Liver (tissue), 9 donors: ENCODE data around the gene STK17B. TPM values are rescaled to one million over a fixed set of nuclear protein-coding genes. Genes with fewer than 3 reads are reported as not detected.

Experiments used
- DNase-seq: peaks from one replicate; pipeline ENCODE4 v3.0.0-alpha.2; 2017; ENCODE audit warnings: low spot score
- H3K27ac ChIP-seq, 2 donors: one replicate each; pipeline ENCODE4 v1.7.0; 2013; ENCODE audit warnings: inconsistent platforms in 2 of 2, low read length in 2 of 2, control low read depth in 1 of 2, low read depth in 1 of 2, mild to moderate bottlenecking in 1 of 2
- H3K27me3 ChIP-seq, 4 donors: one replicate each; pipeline versions ENCODE4 v1.6.1 to v1.7.0; 2013; ENCODE audit warnings: low read length in 3 of 4, inconsistent platforms in 1 of 4, mild to moderate bottlenecking in 1 of 4, moderate library complexity in 1 of 4; ENCODE audit not compliant: control insufficient read depth in 4 of 4, insufficient read depth in 4 of 4
- H3K36me3 ChIP-seq, 4 donors: one replicate each; pipeline versions ENCODE4 v1.6.1 to v1.7.0; 2013; ENCODE audit warnings: low read length in 3 of 4, mild to moderate bottlenecking in 3 of 4, low read depth in 1 of 4, moderate library complexity in 1 of 4; ENCODE audit not compliant: control insufficient read depth in 4 of 4, insufficient read depth in 3 of 4
- H3K4me1 ChIP-seq, 4 donors: one replicate each; pipeline versions ENCODE4 v1.6.1 to v1.7.0; 2013; ENCODE audit warnings: low read length in 3 of 4, mild to moderate bottlenecking in 3 of 4, moderate library complexity in 1 of 4; ENCODE audit not compliant: control insufficient read depth in 4 of 4, insufficient read depth in 4 of 4
- H3K4me3 ChIP-seq, 3 donors: one replicate each; pipeline versions ENCODE4 v1.6.1 to v1.7.0; 2013; ENCODE audit warnings: low read length in 3 of 3, control low read depth in 1 of 3, low read depth in 1 of 3, mild to moderate bottlenecking in 1 of 3
- H3K9ac ChIP-seq, 2 donors: one replicate each; pipeline ENCODE4 v1.7.0; 2013; ENCODE audit warnings: low read length in 2 of 2, mild to moderate bottlenecking in 2 of 2, moderate library complexity in 2 of 2, control low read depth in 1 of 2, low read depth in 1 of 2
- H3K9me3 ChIP-seq, 4 donors: one replicate each; pipeline versions ENCODE4 v1.6.1 to v1.7.0; 2013; ENCODE audit warnings: low read length in 3 of 4; ENCODE audit not compliant: control insufficient read depth in 4 of 4
- EGR1 ChIP-seq, 2 donors: IDR thresholded peaks; 2 replicates each; pipeline ENCODE4 v1.6.1; 2016 to 2018; ENCODE audit warnings: antibody characterized with exemption in 2 of 2, low read depth in 2 of 2
- FOXA1 ChIP-seq: IDR thresholded peaks from 2 replicates; pipeline ENCODE4 v1.6.1; 2016; ENCODE audit warnings: antibody characterized with exemption
- FOXA2 ChIP-seq: IDR thresholded peaks from 2 replicates; pipeline ENCODE4 v1.6.1; 2016; ENCODE audit warnings: antibody characterized with exemption
- GABPA ChIP-seq, 2 donors: IDR thresholded peaks in 1 of 2; conservative IDR thresholded peaks in 1 of 2; 2 replicates each; pipeline ENCODE4 v1.6.1; 2016; ENCODE audit warnings: antibody characterized with exemption in 2 of 2, mild to moderate bottlenecking in 1 of 2, moderate library complexity in 1 of 2
- HNF4A ChIP-seq, 2 donors: conservative IDR thresholded peaks; 2 replicates each; pipeline ENCODE4 v1.6.1; 2016; ENCODE audit warnings: antibody characterized with exemption in 2 of 2, mild to moderate bottlenecking in 2 of 2
- HNF4G ChIP-seq: IDR thresholded peaks from 2 replicates; pipeline ENCODE4 v1.6.1; 2016; ENCODE audit warnings: antibody characterized with exemption
- JUND ChIP-seq, 2 donors: IDR thresholded peaks; 2 replicates each; pipeline ENCODE4 v1.6.1; 2016; ENCODE audit warnings: antibody characterized with exemption in 2 of 2
- MAX ChIP-seq: IDR thresholded peaks from 2 replicates; pipeline ENCODE4 v1.6.1; 2016; ENCODE audit warnings: antibody characterized with exemption
- NR2F2 ChIP-seq: IDR thresholded peaks from 2 replicates; pipeline ENCODE4 v1.6.1; 2016; ENCODE audit warnings: antibody characterized with exemption
- RAD21 ChIP-seq, 2 donors: IDR thresholded peaks; 2 replicates each; pipeline ENCODE4 v1.6.1; 2016; ENCODE audit warnings: antibody characterized with exemption in 2 of 2, mild to moderate bottlenecking in 2 of 2
- RXRA ChIP-seq, 2 donors: IDR thresholded peaks; 2 replicates each; pipeline ENCODE4 v1.6.1; 2017 to 2018; ENCODE audit warnings: antibody characterized with exemption in 2 of 2, mild to moderate bottlenecking in 1 of 2
- SP1 ChIP-seq: IDR thresholded peaks from 2 replicates; pipeline ENCODE4 v1.6.1; 2018; ENCODE audit warnings: antibody characterized with exemption, mild to moderate bottlenecking
- TAF1 ChIP-seq: conservative IDR thresholded peaks from 2 replicates; pipeline ENCODE4 v1.6.1; 2016; ENCODE audit warnings: antibody characterized with exemption, mild to moderate bottlenecking
- YY1 ChIP-seq: IDR thresholded peaks from 2 replicates; pipeline ENCODE4 v1.6.1; 2016; ENCODE audit warnings: antibody characterized with exemption, mild to moderate bottlenecking
- ZBTB33 ChIP-seq: IDR thresholded peaks from 2 replicates; pipeline ENCODE4 v1.6.1; 2016; ENCODE audit warnings: antibody characterized with exemption
- WGBS: extraction: QIAGEN DNeasy Blood & Tissue Kit; methylation state at CpG from one replicate; pipeline ENCODE4 v1.1.7; 2013; 5-methylcytosine and 5-hydroxymethylcytosine counted together
- polyA plus RNA-seq, 2 donors: library from polyadenylated mRNA; stranded (reverse) in 1 of 2; unstranded in 1 of 2; fragments of 200-250 nt in 1 of 2; fragments of >200 nt in 1 of 2; fragmentation: Nextera tagmentation in 1 of 2; extraction: Ambion mirVana in 1 of 2; gene quantifications; one replicate each; pipeline versions ENCODE4 v1.2.1 to v1.2.3, GENCODE V29; 2013 to 2015
- total RNA-seq, 2 donors: library from RNA; depleted of rRNA; stranded (reverse); fragments of >200 nt; gene quantifications; one replicate each; pipeline ENCODE4 v1.2.3, GENCODE V29; 2014
- TF ChIP-seq, protein P1 (sequence below): IDR thresholded peaks from 2 replicates; pipeline ENCODE4 v1.6.1; 2016; ENCODE audit warnings: antibody characterized with exemption, mild to moderate bottlenecking
- TF ChIP-seq, protein P2 (sequence below): IDR thresholded peaks from 2 replicates; pipeline ENCODE4 v1.6.1; 2016; ENCODE audit warnings: antibody characterized with exemption
- TF ChIP-seq, protein P3 (sequence below): fragments of 150-350 bp; IDR thresholded peaks from 2 replicates; pipeline ENCODE4 v1.5.1; 2017; ENCODE audit warnings: improper control_type of control experiment, low read depth, low read length; ENCODE audit not compliant: missing input control
- donor health status: healthy.
- donor health status: healthy.
- donor health status: healthy.
- donor health status: healthy.
- donor health status: healthy.

Gene STK17B
- total and polyA plus RNA-seq, 4 donors, result 1.0 to 21.8 (median 4.6) TPM

DNA sequence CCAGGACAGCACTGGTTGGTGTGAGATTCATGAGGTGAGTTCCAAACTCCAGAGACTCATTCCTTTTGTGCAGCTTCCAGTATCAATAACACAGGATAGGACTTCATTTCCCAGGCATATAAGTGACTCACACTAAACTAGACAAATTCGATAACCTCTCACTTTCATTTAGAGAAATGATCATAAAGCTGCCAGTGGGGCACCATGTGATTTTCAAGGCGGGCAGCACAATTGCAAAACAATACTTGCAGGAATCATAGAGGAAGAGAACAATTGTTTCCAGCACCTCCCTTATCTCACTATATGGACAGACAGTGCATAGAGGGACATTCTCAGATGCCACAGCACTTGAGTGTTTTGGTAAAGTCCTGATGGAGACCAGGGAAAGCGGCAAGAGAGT is 71.5 kb downstream of the STK17B start:
- H3K36me3 ChIP-seq, result no peaks in the 10 kb centered on the region
- no peak for DNase-seq
- no peak overlapping the region for H3K4me3 ChIP-seq
- no peak overlapping the region for H3K27ac ChIP-seq
- H3K27me3 ChIP-seq, result no peaks in the 10 kb centered on the region
- H3K4me1 ChIP-seq, result no peaks in the 10 kb centered on the region
- no peak overlapping the region for H3K9ac ChIP-seq
- no peaks in the 10 kb centered on the region for H3K9me3 ChIP-seq
- TF ChIP-seq HNF4G, result no peak
- TF ChIP-seq, protein P1, sequence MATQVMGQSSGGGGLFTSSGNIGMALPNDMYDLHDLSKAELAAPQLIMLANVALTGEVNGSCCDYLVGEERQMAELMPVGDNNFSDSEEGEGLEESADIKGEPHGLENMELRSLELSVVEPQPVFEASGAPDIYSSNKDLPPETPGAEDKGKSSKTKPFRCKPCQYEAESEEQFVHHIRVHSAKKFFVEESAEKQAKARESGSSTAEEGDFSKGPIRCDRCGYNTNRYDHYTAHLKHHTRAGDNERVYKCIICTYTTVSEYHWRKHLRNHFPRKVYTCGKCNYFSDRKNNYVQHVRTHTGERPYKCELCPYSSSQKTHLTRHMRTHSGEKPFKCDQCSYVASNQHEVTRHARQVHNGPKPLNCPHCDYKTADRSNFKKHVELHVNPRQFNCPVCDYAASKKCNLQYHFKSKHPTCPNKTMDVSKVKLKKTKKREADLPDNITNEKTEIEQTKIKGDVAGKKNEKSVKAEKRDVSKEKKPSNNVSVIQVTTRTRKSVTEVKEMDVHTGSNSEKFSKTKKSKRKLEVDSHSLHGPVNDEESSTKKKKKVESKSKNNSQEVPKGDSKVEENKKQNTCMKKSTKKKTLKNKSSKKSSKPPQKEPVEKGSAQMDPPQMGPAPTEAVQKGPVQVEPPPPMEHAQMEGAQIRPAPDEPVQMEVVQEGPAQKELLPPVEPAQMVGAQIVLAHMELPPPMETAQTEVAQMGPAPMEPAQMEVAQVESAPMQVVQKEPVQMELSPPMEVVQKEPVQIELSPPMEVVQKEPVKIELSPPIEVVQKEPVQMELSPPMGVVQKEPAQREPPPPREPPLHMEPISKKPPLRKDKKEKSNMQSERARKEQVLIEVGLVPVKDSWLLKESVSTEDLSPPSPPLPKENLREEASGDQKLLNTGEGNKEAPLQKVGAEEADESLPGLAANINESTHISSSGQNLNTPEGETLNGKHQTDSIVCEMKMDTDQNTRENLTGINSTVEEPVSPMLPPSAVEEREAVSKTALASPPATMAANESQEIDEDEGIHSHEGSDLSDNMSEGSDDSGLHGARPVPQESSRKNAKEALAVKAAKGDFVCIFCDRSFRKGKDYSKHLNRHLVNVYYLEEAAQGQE, result no peak
- no peak for TF ChIP-seq TAF1
- no peak for TF ChIP-seq FOXA2
- TF ChIP-seq RAD21 (IDR thresholded peaks at IDR 0.05), result no peak
- TF ChIP-seq RXRA (IDR thresholded peaks at IDR 0.05), result no peak
- TF ChIP-seq YY1, result no peak
- TF ChIP-seq, protein P2, sequence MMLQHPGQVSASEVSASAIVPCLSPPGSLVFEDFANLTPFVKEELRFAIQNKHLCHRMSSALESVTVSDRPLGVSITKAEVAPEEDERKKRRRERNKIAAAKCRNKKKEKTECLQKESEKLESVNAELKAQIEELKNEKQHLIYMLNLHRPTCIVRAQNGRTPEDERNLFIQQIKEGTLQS, result no peak
- no peak for TF ChIP-seq HNF4A (conservative IDR thresholded peaks at IDR 0.05)
- TF ChIP-seq NR2F2, result no peak
- TF ChIP-seq FOXA1, result no peak
- no peak for TF ChIP-seq GABPA (IDR thresholded peaks at IDR 0.05 in 1 of 2, conservative IDR thresholded peaks at IDR 0.05 in 1 of 2)
- no peak for TF ChIP-seq EGR1 (IDR thresholded peaks at IDR 0.05; ENCODE audit: low read depth in 2 of 2)
- no peak for TF ChIP-seq SP1
- TF ChIP-seq, protein P3, sequence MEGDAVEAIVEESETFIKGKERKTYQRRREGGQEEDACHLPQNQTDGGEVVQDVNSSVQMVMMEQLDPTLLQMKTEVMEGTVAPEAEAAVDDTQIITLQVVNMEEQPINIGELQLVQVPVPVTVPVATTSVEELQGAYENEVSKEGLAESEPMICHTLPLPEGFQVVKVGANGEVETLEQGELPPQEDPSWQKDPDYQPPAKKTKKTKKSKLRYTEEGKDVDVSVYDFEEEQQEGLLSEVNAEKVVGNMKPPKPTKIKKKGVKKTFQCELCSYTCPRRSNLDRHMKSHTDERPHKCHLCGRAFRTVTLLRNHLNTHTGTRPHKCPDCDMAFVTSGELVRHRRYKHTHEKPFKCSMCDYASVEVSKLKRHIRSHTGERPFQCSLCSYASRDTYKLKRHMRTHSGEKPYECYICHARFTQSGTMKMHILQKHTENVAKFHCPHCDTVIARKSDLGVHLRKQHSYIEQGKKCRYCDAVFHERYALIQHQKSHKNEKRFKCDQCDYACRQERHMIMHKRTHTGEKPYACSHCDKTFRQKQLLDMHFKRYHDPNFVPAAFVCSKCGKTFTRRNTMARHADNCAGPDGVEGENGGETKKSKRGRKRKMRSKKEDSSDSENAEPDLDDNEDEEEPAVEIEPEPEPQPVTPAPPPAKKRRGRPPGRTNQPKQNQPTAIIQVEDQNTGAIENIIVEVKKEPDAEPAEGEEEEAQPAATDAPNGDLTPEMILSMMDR, result no peak
- no peak for TF ChIP-seq JUND (IDR thresholded peaks at IDR 0.05)
- TF ChIP-seq ZBTB33, result no peak
- TF ChIP-seq MAX, result no peak
- 82% methylated on average over 3 of the region's 3 CpGs for WGBS
